Measurements from ENCODE around the gene LILRB4. TPM values are rescaled to one million over a fixed set of nuclear protein-coding genes. Genes with fewer than 3 reads are reported as not detected.
"Not testable (repeated sequence)": the region's sequence is repeated elsewhere in the genome, so short reads cannot be mapped to it uniquely, and the experiment has no call there.

Gene LILRB4
- total RNA-seq, 1 experiment from 2014 or later: not detected

- Histone ChIP-seq H3K4me3 (ENCODE audit: low read depth, low read length) (no peak overlapping the region), H3K27me3 (replicated peaks; ENCODE audit: control insufficient read depth, insufficient read depth, low read length) (no peaks in the 10 kb centered on the region; the same call in 1 of the 2 replicates), H3K9me3 (no peaks in the 10 kb centered on the region), H3K36me3 (ENCODE audit: control insufficient read depth, insufficient read depth, low read length) (no peaks in the 10 kb centered on the region), H3K4me1 (no peaks in the 10 kb centered on the region)
- intact Hi-C loops (cut with micrococcal nuclease; ENCODE audit: unreplicated experiment): no loop called here
- Mint-ChIP-seq H3K4me1 (ENCODE audit: low read depth, unreplicated experiment) (no peaks in the 10 kb centered on the region), H3K36me3 (ENCODE audit: insufficient read depth, unreplicated experiment) (peaks cover 5% of the 10 kb centered on the region), H3K4me3 (ENCODE audit: unreplicated experiment) (no peak overlapping the region), H3K27me3 (ENCODE audit: insufficient read depth, unreplicated experiment) (peaks cover 8% of the 10 kb centered on the region), H3K27ac (ENCODE audit: unreplicated experiment) (no peak overlapping the region), H3K9me3 (ENCODE audit: unreplicated experiment) (no peaks in the 10 kb centered on the region)
- no TSS peak for BruUV-seq (replicated peaks)
- POLR2A ChIA-PET: no interaction called here
- CTCF ChIA-PET: no interaction called here
- peak; percentile 45 to 60 for TF ChIP-seq CTCF (IDR thresholded peaks at IDR 0.05; ENCODE audit: insufficient read depth in 1 of 2, low read depth in 1 of 2, low read length in 1 of 2, severe bottlenecking in 1 of 2, unreplicated experiment in 1 of 2)
- DNase-seq: peak in 1 of 2 experiments; percentile 23
Measured at GRCh38 chr19:54674021-54674617, 11.3 kb downstream of the LILRB4 start.

- BruUV-seq (replicated peaks); POLR2A ChIA-PET; H3K36me3 ChIP-seq (ENCODE audit: control insufficient read depth, insufficient read depth, low read length); H3K4me1 ChIP-seq; H3K9me3 Mint-ChIP-seq (ENCODE audit: unreplicated experiment); H3K27me3 Mint-ChIP-seq (ENCODE audit: insufficient read depth, unreplicated experiment); H3K4me3 Mint-ChIP-seq (ENCODE audit: unreplicated experiment); CTCF ChIA-PET; H3K4me1 Mint-ChIP-seq (ENCODE audit: low read depth, unreplicated experiment); H3K4me3 ChIP-seq (ENCODE audit: low read depth, low read length); H3K27me3 ChIP-seq (replicated peaks; ENCODE audit: control insufficient read depth, insufficient read depth, low read length); H3K36me3 Mint-ChIP-seq (ENCODE audit: insufficient read depth, unreplicated experiment); H3K9me3 ChIP-seq; H3K27ac Mint-ChIP-seq (ENCODE audit: unreplicated experiment): not testable (repeated sequence)
- intact Hi-C loops (cut with micrococcal nuclease; ENCODE audit: unreplicated experiment): loop anchor here (2.0 kb wide), 1 partner anchor 196 kb away; no protein-coding TSS in a partner anchor
- TF ChIP-seq CTCF (IDR thresholded peaks at IDR 0.05; ENCODE audit: insufficient read depth in 1 of 2, low read depth in 1 of 2, low read length in 1 of 2, severe bottlenecking in 1 of 2, unreplicated experiment in 1 of 2): peak; percentile 89
- DNase-seq: peak in 1 of 2 experiments; percentile 42
Measured at GRCh38 chr19:54676210-54676834, 13.5 kb downstream of the LILRB4 start.

GRCh38 chr19:54677217-54677616 is 14.4 kb downstream of the LILRB4 start:
- POLR2A ChIA-PET: no interaction called here
- Mint-ChIP-seq H3K9me3 (ENCODE audit: unreplicated experiment) (peaks cover 10% of the 10 kb centered on the region), H3K4me1 (ENCODE audit: low read depth, unreplicated experiment) (no peaks in the 10 kb centered on the region), H3K4me3 (ENCODE audit: unreplicated experiment) (no peak overlapping the region), H3K27me3 (ENCODE audit: insufficient read depth, unreplicated experiment) (no peaks in the 10 kb centered on the region), H3K27ac (ENCODE audit: unreplicated experiment) (no peak overlapping the region), H3K36me3 (ENCODE audit: insufficient read depth, unreplicated experiment) (peaks cover 5% of the 10 kb centered on the region)
- no peak for TF ChIP-seq CTCF (IDR thresholded peaks at IDR 0.05; ENCODE audit: insufficient read depth in 1 of 2, low read depth in 1 of 2, low read length in 1 of 2, severe bottlenecking in 1 of 2, unreplicated experiment in 1 of 2)
- no peak for DNase-seq
- Histone ChIP-seq H3K27me3 (replicated peaks; ENCODE audit: control insufficient read depth, insufficient read depth, low read length) (no peaks in the 10 kb centered on the region), H3K36me3 (ENCODE audit: control insufficient read depth, insufficient read depth, low read length) (no peaks in the 10 kb centered on the region), H3K4me3 (ENCODE audit: low read depth, low read length) (no peak overlapping the region), H3K9me3 (peaks cover 9% of the 10 kb centered on the region), H3K4me1 (no peaks in the 10 kb centered on the region)
- BruUV-seq (replicated peaks): no TSS peak
- intact Hi-C loops (cut with micrococcal nuclease; ENCODE audit: unreplicated experiment): loop anchor here (2.0 kb wide), 1 partner anchor 196 kb away; no protein-coding TSS in a partner anchor
- CTCF ChIA-PET: no interaction called here

GRCh38 chr19:54681596-54681995 is 18.8 kb downstream of the LILRB4 start:
- intact Hi-C loops (cut with micrococcal nuclease; ENCODE audit: unreplicated experiment); H3K4me3 ChIP-seq (ENCODE audit: low read depth, low read length); H3K36me3 ChIP-seq (ENCODE audit: control insufficient read depth, insufficient read depth, low read length); CTCF ChIA-PET; H3K27me3 ChIP-seq (replicated peaks; ENCODE audit: control insufficient read depth, insufficient read depth, low read length); H3K9me3 Mint-ChIP-seq (ENCODE audit: unreplicated experiment); H3K9me3 ChIP-seq; H3K4me3 Mint-ChIP-seq (ENCODE audit: unreplicated experiment); H3K4me1 Mint-ChIP-seq (ENCODE audit: low read depth, unreplicated experiment); H3K36me3 Mint-ChIP-seq (ENCODE audit: insufficient read depth, unreplicated experiment); BruUV-seq (replicated peaks); DNase-seq; POLR2A ChIA-PET; H3K4me1 ChIP-seq; H3K27ac Mint-ChIP-seq (ENCODE audit: unreplicated experiment); H3K27me3 Mint-ChIP-seq (ENCODE audit: insufficient read depth, unreplicated experiment): not testable (repeated sequence)

All from Caco-2 (cell line).